ENCODE data around the gene ACCS. TPM values are rescaled to one million over a fixed set of nuclear protein-coding genes. Genes with fewer than 3 reads are reported as not detected.

Gene ACCS
- total RNA-seq, 1 experiment from 2014 or later: 13.9 TPM

- ChIA-PET CTCF (interaction anchor here (0.9 to 1.4 kb wide), 4 partner anchors 8 to 177 kb away, joined by 3 read pairs; no protein-coding TSS in a partner anchor), POLR2A (interaction anchor here (0.9 kb wide), 1 partner anchor 197 kb away, joined by 3 read pairs; no protein-coding TSS in a partner anchor)
- DNase-seq (ENCODE audit: low spot score) (no peak), ATAC-seq (no peak)
- H3K27ac Mint-ChIP-seq: no peak overlapping the region
- H3K4me3 Mint-ChIP-seq: no peak overlapping the region
- peaks cover 22% of the 10 kb centered on the region for H3K4me1 Mint-ChIP-seq
- no peak for TF ChIP-seq CDX4 (CRISPR knock-in tag; IDR thresholded peaks at IDR 0.05; ENCODE audit: borderline replicate concordance)
- no peak for TF ChIP-seq ZNF396 (CRISPR knock-in tag; IDR thresholded peaks at IDR 0.05; ENCODE audit: borderline replicate concordance)
- no peak for TF ChIP-seq USF1 (CRISPR knock-in tag; IDR thresholded peaks at IDR 0.05)
- TF ChIP-seq MAX (CRISPR knock-in tag; IDR thresholded peaks at IDR 0.05): no peak
- TF ChIP-seq ZNF317 (CRISPR knock-in tag; IDR thresholded peaks at IDR 0.05; ENCODE audit: borderline replicate concordance, low read depth): no peak
- TF ChIP-seq E2F4 (CRISPR knock-in tag; IDR thresholded peaks at IDR 0.05; ENCODE audit: borderline replicate concordance, low read depth): no peak
- peaks cover 20% of the 10 kb centered on the region for H3K9me3 Mint-ChIP-seq
- H3K36me3 Mint-ChIP-seq: peaks cover 8% of the 10 kb centered on the region; the same call in 1 of the 2 replicates
- H3K27me3 Mint-ChIP-seq (ENCODE audit: low read depth): peaks cover 4% of the 10 kb centered on the region; the same call in 1 of the 2 replicates
These were observed 37.1 kb upstream of the ACCS start for GRCh38 chr11:44028816-44029506.

- peaks cover 8% of the 10 kb centered on the region; the same call in 1 of the 2 replicates for H3K36me3 Mint-ChIP-seq
- no peak overlapping the region for H3K4me3 Mint-ChIP-seq
- no peak for TF ChIP-seq ZNF396 (CRISPR knock-in tag; IDR thresholded peaks at IDR 0.05; ENCODE audit: borderline replicate concordance)
- no peak for TF ChIP-seq ZNF281 (CRISPR knock-in tag; IDR thresholded peaks at IDR 0.05)
- no peak for TF ChIP-seq EMX1 (CRISPR knock-in tag; IDR thresholded peaks at IDR 0.05)
- no peak for TF ChIP-seq KAT7 (CRISPR knock-in tag; IDR thresholded peaks at IDR 0.05; ENCODE audit: borderline replicate concordance)
- no peak for TF ChIP-seq HMGXB4 (CRISPR knock-in tag; IDR thresholded peaks at IDR 0.05)
- no peak for TF ChIP-seq ZNF425 (CRISPR knock-in tag; conservative IDR thresholded peaks at IDR 0.05)
- no peak for TF ChIP-seq ZNF416 (CRISPR knock-in tag; IDR thresholded peaks at IDR 0.05)
- no peak for TF ChIP-seq SMAD3 (CRISPR knock-in tag; IDR thresholded peaks at IDR 0.05; ENCODE audit: borderline replicate concordance)
- no peak for TF ChIP-seq MAX (CRISPR knock-in tag; IDR thresholded peaks at IDR 0.05)
- no peak overlapping the region for H3K27ac Mint-ChIP-seq
- DNase-seq (ENCODE audit: low spot score) (no peak), ATAC-seq (no peak)
- ChIA-PET POLR2A (no interaction called here), CTCF (interaction anchor here (1.4 kb wide), 1 partner anchor 65 kb away, joined by 4 read pairs; the partner anchor contains the start of gene EXT2)
- peaks cover 20% of the 10 kb centered on the region for H3K9me3 Mint-ChIP-seq
- H3K27me3 Mint-ChIP-seq (ENCODE audit: low read depth): peaks cover 4% of the 10 kb centered on the region; the same call in 1 of the 2 replicates
- H3K4me1 Mint-ChIP-seq: peaks cover 22% of the 10 kb centered on the region
These were observed 36.6 kb upstream of the ACCS start for GRCh38 chr11:44029507-44029845.

Measured in WTC11 (cell line).